ENCODE data around the gene LHB.
A peak's percentile ranks its signal among the peaks of the same experiment; 100 is the strongest.

Gene LHB

GRCh38 chr19:49010453-49010852, 6.4 kb downstream of the LHB start:
- DNase-seq: no peak

- no peak for DNase-seq
Measured at GRCh38 chr19:49009828-49010227, 7.1 kb downstream of the LHB start.

DNA sequence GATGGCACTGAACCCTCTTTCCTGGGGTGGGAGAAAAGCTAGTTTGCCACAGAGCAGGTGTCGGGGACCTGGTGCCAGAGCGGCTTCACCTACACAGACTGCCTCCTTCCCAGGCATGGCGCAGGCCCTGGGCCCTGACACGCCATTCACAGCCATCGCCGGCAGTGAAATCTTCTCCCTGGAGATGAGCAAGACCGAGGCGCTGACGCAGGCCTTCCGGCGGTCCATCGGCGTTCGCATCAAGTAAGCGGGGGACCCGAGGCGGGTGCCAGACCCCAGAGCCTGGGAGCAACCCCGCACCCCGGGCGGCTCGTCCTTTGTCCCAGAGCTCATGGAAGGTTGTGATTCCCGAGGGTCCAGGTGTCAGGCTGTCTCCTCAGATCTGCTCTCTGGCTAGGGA, 10.0 kb downstream of the LHB start:
- no peak for DNase-seq

- DNase-seq: no peak
Measured at GRCh38 chr19:49004964-49005614, 11.8 kb downstream of the LHB start.

DNA sequence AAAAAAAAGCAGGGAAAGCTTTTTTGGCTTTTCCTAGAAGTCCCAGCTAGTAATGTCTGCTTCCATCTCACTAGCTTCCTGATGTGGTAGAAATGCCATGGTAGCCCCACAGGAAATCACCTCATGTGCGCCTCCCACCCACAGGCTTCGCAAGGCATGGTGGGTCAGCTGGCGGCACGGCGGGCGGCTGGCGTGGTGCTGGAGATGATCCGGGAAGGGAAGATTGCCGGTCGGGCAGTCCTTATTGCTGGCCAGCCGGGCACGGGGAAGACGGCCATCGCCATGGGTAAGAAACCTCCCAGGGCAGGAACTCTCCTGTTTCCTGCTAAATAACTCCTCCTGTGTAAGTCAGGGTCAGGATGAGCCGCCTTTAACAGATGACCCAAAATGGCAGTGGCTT, 12.8 kb downstream of the LHB start:
- DNase-seq: no peak

DNA sequence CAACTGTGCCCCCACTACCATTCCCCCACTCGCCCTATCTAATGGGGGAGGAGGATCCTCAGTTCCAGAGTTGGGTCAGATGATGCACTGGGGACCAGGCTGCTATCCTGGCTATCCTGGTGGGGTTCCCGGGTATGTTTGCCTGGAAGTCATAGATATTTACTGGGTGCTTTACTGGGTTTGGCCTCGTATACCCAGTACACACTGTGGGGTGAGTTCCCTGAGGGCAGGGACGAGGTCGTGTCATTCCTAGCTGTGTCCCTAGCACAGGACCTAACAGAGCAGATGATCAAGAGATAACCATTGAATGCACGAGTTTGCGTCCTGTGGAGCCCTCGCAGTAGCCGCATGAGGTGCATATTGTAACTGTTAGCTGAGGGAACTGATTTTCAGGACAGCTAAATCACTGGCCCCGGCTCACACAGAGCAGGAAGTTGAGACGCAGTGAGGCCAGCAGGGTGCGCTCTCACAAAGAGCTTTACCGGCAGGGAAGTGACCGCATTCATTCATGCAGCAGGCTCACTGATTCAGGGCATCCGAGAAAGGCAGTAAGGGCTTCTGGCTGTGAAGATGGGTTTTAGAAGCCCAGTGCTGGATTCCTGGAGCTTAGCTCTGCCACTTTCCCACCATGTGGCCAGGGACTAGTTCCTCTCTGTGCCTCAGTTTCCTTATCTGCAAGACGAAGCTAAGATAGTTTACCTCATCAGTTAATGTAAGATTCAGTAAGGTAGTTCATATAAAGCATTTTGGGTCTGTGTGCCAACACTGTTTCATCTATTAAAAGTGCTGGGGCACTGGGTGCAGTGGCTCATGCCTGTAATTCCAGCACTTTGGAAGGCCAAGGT, 17.2 kb downstream of the LHB start:
- DNase-seq: peak; percentile 67

GRCh38 chr19:48997972-48998371, 18.9 kb downstream of the LHB start:
- peak; percentile 51 to 57 for DNase-seq

DNA sequence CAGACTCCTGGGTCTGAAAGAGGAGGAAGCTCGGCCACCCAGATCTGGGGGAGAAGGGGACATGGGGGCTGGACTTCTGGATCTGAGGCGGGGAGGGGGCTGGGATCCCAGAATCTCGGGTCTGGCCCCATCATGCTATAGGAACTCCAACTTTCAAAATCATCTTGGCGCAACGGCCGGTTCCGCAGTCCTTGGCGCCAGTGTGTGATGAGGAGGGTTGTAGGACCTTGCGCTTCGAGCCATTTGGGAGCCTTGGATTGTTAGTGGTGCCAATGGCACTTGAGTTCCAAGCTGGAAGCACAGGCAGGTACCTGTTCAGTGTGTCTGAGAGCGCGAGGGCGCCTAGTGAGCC, 22.9 kb downstream of the LHB start:
- DNase-seq: no peak

DNA sequence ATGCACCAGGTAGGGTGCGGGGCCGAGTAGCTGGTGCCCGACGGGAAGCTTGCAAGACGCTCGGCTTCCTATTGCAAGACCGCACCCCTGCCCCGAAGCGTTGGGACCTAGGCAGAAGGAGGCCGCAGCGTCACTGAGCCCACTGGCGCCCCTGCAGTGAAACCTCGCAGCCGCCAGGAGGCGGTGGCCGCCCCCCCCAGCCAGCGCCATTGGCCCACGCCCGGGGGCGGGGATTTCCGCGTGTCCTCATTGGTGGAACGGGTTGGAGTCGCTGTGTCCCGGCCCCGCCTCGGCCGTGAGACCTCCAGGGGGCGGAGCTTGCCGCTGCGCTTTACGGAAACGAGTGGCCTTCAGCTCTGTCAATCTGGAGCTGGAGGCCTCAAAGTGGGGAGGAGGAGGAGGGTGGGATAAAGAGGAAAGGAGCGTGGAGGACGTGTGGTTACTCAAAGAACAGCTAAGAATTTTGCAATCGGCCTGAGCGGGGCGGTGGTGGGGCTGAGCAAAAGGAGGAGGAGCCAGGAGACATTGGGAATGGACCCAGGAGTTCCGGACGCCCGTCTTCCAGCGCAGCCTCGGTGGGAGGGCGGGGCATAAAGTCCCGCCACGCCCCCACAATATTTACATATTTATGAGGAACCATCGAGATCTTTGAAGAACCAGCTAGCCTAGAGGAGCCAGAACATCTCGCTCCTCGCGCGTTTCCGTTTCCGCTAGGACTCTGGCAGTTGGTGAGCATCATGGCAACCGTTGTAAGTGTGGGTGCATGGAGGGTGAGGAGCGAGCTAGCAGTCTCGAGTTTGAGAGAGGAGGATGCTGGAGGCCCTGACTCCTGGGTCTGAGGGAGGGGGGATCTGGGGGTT, 23.5 kb downstream of the LHB start, which contains the start of the genes GYS1 and RUVBL2:
TSS of gene GYS1 (minus strand) at position 135 of the 860 bp plus-strand sequence. CDS start 197 bp downstream, outside the sequence.
TSS of gene RUVBL2 (plus strand) at position 713 of the 860 bp plus-strand sequence. CDS start at position 738, 25 bp downstream.
- peak; percentile 100 for DNase-seq

GRCh38 chr19:48992581-48993174, 24.2 kb downstream of the LHB start:
- no peak for DNase-seq

DNA sequence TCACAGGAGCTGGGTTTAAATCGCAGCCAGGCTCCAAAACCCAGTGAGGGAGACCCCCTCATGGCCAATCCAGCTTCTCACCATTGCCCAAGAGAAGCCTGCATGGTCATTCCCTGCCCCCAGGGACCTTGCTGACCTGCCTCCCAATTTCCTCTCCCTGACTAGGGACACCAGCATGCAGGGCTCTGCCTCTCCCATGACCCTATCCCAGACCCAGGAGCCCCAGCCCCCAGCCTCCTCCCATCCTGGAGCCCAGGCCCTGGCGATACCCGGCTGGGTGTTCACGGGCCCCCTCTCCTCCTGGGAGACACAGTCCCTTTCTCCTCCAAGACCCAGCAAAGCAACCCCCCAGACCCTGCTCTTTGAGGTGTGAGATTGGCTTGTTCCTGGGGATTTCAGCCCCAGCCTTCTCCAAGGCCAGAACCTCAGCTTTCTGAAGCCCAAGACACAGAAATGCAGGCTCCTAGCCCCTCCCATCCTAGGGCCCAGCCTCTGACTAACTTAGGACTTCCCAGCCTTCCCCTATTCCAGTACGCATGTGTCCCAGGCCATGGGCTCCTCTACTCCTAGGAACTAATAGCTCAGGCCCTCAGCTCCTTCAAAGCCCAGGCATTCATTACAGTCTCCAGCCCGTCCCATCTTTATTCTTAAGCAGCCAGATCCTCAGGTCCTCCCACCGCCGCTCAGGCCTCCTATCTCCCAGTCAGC, 24.9 kb downstream of the LHB start:
- peak; percentile 58 to 72 for DNase-seq

GRCh38 chr19:48991011-48991609, 25.8 kb downstream of the LHB start:
- no peak for DNase-seq

- DNase-seq: no peak
Measured at GRCh38 chr19:48990400-48990799, 26.5 kb downstream of the LHB start.

DNA sequence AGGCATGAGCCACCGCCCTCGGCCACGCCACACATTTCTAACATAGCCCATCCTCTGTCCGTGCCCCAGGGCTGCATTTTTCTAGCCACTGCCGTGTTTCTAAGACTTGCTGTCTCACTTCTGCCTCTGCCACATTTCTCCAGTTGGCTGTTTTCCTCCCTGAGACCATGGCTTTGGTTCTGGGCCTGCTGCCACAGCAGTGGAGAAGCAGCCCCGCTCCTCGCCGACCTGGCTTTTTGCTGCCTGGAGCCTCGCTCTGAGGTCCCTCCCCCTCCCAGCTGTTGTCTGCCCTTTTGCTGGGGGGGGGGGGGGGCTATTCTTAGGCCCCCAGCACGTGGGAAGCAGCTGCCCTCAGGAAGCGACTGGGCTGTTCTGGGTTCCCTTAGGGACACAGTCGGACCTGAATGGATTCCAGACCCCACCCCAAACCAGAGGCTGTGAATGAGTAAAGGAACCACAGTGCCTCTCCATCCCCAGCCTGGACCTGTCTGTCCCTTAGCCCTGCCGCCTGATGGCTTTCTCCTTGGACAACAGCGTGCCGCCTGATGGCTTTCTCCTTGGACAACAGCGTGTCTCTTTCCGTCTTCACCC, 27.1 kb downstream of the LHB start:
- DNase-seq: no peak

GRCh38 chr19:48988860-48989259, 28.0 kb downstream of the LHB start:
- DNase-seq: no peak

GRCh38 chr19:48988286-48988685, 28.6 kb downstream of the LHB start:
- no peak for DNase-seq

DNA sequence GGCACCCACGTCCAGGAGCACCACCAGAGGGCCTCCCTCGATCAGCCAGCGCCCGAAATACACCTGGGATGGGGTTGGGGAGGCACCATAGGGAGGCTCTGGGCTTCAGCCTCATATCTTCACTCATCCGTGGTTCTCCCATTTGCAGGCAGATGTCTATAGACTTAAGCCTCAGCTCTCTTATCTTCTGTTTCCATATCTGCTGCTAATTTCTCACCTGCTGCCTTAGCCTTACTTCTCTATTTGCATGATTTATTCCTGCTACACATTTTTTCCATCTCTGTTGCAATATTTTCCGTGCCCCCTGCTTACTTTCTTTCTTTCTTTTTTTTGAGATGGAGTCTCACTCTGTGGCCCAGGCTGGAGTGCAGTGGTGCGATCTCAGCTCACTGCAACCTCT, 29.6 kb downstream of the LHB start:
- no peak for DNase-seq

DNA sequence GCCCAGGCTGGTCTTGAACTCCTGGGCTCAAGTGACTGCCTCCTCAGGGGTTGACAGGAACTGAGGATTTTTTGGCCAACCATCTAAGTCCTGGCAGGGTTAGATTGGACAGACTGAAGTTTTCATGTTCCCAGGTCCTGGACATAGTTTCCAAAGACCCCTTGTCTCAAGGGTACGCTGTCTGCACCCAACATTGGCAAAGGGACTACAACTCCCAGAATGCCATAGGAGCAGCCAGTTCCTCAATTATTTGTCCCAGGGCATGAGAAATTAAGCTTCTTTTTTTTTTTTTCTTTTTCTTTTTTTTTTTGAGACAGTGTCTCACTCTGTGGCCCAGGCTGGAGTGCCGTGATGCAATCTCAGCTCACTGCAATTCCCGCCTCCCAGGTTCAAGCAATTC, 30.7 kb downstream of the LHB start:
- no peak for DNase-seq

DNA sequence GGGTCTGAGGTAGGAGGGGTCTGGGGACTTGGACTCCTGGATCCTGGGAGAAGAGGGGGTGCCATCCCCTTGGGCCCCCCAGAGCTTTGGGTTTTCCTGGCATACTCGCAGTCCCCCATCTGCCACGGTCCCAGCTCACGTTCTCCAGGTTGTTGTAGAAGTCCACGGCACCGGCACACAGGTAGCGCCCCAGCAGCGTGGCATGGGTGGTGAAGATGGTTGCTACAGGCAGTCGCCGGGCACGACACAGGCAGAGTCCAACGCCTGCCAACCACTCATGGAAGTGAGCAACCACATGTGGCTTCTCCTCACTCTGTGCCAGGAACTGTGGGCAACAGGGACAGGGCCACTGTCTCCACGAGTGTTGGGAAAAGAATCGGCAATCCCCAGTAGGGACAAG, 31.2 kb downstream of the LHB start:
- DNase-seq: no peak

- DNase-seq: no peak
Measured at GRCh38 chr19:48982280-48982679, 34.6 kb downstream of the LHB start.

GRCh38 chr19:48977061-48977460, 39.8 kb downstream of the LHB start:
- no peak for DNase-seq
